ENCODE measurements around the gene ACTR6.
"Not testable (repeated sequence)": the region's sequence is repeated elsewhere in the genome, so short reads cannot be mapped to it uniquely, and the experiment has no call there.

- TF ChIP-seq CTCF (conservative IDR thresholded peaks at IDR 0.05); EZH2 (IDR thresholded peaks at IDR 0.05; ENCODE audit: low read depth): not testable (repeated sequence)
Observed at GRCh38 chr12:100222173-100222572, 21.6 kb downstream of the ACTR6 start.
